ENCODE measurements around the gene CLDN7. TPM values are rescaled to one million over a fixed set of nuclear protein-coding genes. Genes with fewer than 3 reads are reported as not detected.

CLDN7 gene
- total RNA-seq, 1 donor from 2014 or later: 1.8 TPM

DNA sequence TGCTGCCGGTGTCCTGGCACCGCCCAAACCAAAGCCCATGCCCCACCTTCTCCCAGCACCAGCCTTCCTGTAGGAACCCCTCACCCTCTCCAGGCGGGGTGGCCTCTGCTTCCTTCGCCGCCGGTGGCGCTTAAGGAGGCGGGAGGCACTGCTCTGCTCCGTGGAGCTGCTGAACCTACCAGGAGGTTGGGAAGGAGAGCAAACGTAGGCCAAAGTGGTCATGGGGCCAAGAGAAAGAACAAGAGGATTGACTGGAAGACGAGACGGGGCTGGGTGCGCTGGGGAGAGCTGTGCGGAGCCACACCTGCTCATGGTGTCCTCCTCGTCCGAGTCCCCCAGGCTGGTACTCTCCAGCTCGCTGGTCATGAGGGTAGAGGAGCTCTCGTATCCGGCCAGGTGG is 32.8 kb downstream of the CLDN7 start:
- Mint-ChIP-seq H3K4me1 (peaks cover 24% of the 10 kb centered on the region), H3K27ac (no peak overlapping the region), H3K27me3 (no peaks in the 10 kb centered on the region), H3K36me3 (ENCODE audit: low read depth) (peaks cover 64% of the 10 kb centered on the region), H3K9me3 (no peaks in the 10 kb centered on the region), H3K4me3 (no peak overlapping the region)
- intact Hi-C loops (cut with micrococcal nuclease): no loop called here
- ChIA-PET CTCF (no interaction called here), POLR2A (interaction anchor here (15.0 kb wide), 1 partner anchor 7 kb away, joined by 245 read pairs; the partner anchor contains the start of genes ACADVL and DLG4)
- TF ChIP-seq, protein P1, sequence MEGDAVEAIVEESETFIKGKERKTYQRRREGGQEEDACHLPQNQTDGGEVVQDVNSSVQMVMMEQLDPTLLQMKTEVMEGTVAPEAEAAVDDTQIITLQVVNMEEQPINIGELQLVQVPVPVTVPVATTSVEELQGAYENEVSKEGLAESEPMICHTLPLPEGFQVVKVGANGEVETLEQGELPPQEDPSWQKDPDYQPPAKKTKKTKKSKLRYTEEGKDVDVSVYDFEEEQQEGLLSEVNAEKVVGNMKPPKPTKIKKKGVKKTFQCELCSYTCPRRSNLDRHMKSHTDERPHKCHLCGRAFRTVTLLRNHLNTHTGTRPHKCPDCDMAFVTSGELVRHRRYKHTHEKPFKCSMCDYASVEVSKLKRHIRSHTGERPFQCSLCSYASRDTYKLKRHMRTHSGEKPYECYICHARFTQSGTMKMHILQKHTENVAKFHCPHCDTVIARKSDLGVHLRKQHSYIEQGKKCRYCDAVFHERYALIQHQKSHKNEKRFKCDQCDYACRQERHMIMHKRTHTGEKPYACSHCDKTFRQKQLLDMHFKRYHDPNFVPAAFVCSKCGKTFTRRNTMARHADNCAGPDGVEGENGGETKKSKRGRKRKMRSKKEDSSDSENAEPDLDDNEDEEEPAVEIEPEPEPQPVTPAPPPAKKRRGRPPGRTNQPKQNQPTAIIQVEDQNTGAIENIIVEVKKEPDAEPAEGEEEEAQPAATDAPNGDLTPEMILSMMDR (IDR thresholded peaks at IDR 0.05): no peak
- no peak for DNase-seq
- ATAC-seq (ENCODE audit: low read depth): no peak

DNA sequence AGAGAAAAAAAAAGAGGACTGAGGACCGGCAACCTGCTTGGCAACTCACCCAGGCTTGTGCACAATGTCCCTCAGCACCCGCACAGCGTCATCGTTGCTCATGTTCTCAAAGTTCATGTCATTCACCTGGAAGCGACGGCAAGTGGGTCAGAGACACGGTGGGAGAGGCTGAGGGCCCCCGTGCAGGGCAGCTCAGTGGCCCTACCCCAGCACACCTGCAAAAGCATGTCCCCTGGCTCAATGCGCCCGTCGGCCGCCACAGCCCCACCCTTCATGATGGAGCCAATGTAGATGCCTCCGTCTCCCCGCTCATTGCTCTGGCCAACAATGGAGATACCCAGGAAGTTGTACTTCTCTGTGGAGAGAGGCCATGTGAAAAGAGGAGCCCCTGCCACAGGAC is 33.4 kb downstream of the CLDN7 start:
- Mint-ChIP-seq H3K4me3 (no peak overlapping the region), H3K4me1 (peaks cover 22% of the 10 kb centered on the region), H3K27me3 (no peaks in the 10 kb centered on the region), H3K27ac (no peak overlapping the region), H3K36me3 (ENCODE audit: low read depth) (peaks cover 64% of the 10 kb centered on the region), H3K9me3 (no peaks in the 10 kb centered on the region)
- intact Hi-C loops (cut with micrococcal nuclease): no loop called here
- POLR2A ChIA-PET: no interaction called here
- TF ChIP-seq, protein P1 (IDR thresholded peaks at IDR 0.05): no peak
- DNase-seq (no peak), ATAC-seq (ENCODE audit: low read depth) (no peak)
- CTCF ChIA-PET: no interaction called here

DNA sequence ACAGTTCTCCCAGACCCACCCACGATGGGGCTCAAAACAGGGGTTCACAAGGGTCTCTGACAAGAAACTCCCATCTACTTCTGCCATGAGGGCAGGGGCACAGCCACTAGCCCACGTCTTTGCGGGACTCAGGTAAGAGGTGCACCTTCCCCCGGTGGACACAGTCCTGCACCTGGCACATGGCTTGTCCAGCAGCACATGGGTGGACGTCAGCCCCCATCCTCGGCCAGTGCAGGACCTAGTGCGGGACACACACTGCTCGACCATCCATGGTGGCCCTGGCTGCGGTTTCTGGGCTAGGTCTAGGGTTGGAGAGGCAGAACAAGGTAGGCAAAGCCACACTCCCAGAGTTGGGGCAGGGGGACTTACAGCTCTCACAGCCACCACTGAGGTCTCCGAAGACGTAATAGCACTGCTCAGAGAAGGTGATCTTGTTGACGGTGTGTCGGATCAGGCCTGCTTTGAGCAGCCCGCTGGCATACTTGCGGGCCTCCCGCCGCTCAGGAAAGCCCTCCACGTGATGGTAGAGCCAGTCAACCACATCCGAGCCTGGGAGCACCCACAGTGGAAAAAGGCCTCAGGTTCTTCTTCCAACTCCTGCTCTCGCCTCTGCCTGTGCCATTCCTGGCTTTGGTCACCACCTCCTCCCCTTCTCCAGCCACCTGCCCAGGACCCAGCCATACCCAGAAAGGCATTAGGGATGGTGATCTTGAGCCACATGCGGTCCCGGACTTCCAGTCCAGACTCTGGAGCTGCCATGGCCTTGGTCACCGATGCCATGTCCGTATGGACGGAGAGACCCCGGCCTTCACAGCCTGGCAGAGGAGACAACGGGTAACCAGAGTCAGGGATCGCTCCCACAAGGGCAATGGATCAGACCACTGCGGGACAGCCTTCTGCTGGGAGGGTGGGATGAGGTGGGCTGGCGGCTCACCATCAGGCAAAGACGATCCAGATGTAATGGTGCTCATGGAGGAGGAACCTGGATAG is 35.3 kb downstream of the CLDN7 start:
- DNase-seq (no peak), ATAC-seq (ENCODE audit: low read depth) (no peak)
- Mint-ChIP-seq H3K36me3 (ENCODE audit: low read depth) (peaks cover 79% of the 10 kb centered on the region), H3K27ac (no peak overlapping the region), H3K4me3 (no peak overlapping the region), H3K4me1 (peaks cover 4% of the 10 kb centered on the region), H3K9me3 (no peaks in the 10 kb centered on the region), H3K27me3 (no peaks in the 10 kb centered on the region)
- intact Hi-C loops (cut with micrococcal nuclease): no loop called here
- ChIA-PET CTCF (no interaction called here), POLR2A (interaction anchor here (0.6 to 10.5 kb wide), 2 partner anchors 10 to 460 kb away, joined by 3 to 245 read pairs; partner anchors contain the start of genes DVL2, GABARAP, PHF23 and TP53)
- TF ChIP-seq, protein P1 (IDR thresholded peaks at IDR 0.05): no peak

DNA sequence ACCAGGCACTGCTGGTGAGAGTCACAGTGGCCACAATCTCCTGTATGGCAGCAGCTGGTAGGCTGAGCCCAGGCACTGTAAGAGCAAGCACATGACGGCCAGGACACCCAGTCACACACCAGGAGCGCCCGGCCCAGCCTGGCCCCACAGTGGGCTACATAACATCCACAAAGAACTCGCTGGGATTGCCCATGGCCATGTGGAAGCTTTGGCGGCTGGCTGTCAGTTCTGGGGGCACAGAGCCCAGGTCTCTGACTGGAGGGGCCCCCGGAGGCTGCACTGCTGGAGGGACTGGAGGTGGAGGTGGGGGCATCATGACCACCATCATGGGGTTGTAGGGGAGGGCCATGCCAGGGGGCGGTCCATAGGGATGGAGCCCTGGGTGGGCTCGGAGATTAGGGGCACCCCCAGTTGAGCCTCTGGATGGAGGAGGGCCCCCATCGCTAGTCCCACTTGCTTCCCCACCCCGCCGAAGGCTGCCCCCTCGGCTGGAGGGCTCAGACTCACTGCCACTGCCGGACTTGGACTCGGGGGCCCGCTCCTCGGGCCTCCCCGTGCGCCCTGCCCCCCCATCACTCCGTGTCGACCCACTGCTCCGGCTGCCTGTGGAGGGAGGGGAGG is 36.5 kb downstream of the CLDN7 start:
- no peak overlapping the region for H3K27ac Mint-ChIP-seq
- no peak for ATAC-seq (ENCODE audit: low read depth)
- POLR2A ChIA-PET: interaction anchor here (10.5 kb wide), 1 partner anchor 11 kb away, joined by 245 read pairs; the partner anchor contains the start of genes DVL2, GABARAP and PHF23
- DNase-seq: no peak
- TF ChIP-seq, protein P1 (IDR thresholded peaks at IDR 0.05): no peak
- CTCF ChIA-PET: no interaction called here
- peaks cover 85% of the 10 kb centered on the region for H3K36me3 Mint-ChIP-seq (ENCODE audit: low read depth)
- H3K27me3 Mint-ChIP-seq: no peaks in the 10 kb centered on the region
- intact Hi-C loops (cut with micrococcal nuclease): no loop called here
- no peak overlapping the region for H3K4me3 Mint-ChIP-seq
- peaks cover 8% of the 10 kb centered on the region for H3K4me1 Mint-ChIP-seq
- H3K9me3 Mint-ChIP-seq: no peaks in the 10 kb centered on the region

DNA sequence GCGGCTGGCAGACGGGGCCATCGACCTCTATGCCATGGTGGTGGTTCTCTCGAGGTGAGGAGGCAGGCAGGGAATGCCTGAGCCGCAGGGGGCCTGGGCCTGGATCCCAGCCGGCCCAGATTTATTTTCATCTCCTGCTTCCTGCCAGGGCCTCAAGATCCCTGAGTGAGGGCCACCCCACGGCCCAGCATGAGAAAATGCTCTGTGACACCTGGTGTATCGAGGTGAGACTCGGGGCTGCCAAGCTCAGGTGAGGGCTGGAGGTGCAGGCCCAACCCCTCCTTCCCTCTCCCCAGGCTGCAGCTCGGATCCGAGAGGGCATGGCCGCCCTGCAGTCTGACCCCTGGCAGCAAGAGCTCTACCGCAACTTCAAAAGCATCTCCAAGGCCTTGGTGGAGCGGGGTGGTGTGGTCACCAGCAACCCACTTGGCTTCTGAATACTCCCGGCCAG is 37.6 kb downstream of the CLDN7 start:
- CTCF ChIA-PET: no interaction called here
- ATAC-seq (ENCODE audit: low read depth) (no peak), DNase-seq (no peak)
- H3K4me1 Mint-ChIP-seq: peaks cover 16% of the 10 kb centered on the region
- no peaks in the 10 kb centered on the region for H3K9me3 Mint-ChIP-seq
- H3K27me3 Mint-ChIP-seq: no peaks in the 10 kb centered on the region
- H3K4me3 Mint-ChIP-seq: no peak overlapping the region
- no peak overlapping the region for H3K27ac Mint-ChIP-seq
- intact Hi-C loops (cut with micrococcal nuclease): no loop called here
- TF ChIP-seq, protein P1 (IDR thresholded peaks at IDR 0.05): no peak
- H3K36me3 Mint-ChIP-seq (ENCODE audit: low read depth): peaks cover 80% of the 10 kb centered on the region
- POLR2A ChIA-PET: interaction anchor here (10.5 kb wide), 1 partner anchor 12 kb away, joined by 245 read pairs; the partner anchor contains the start of genes DVL2, GABARAP and PHF23

Data from activated B cell treated with CpG ODN at 0.5 μM for 24 hours (primary cell).